SK-N-SH (cell line): Measurements from ENCODE around the gene CENPP. TPM values are rescaled to one million over a fixed set of nuclear protein-coding genes. Genes with fewer than 3 reads are reported as not detected.

ENCODE experiments used
- CTCF ChIA-PET: fragments of 300-600, 350-600 bp; formaldehyde crosslinking; extraction: SDS; loops from one replicate; lab custom pipeline; 2021; lab: Yijun Ruan, JAX
- POLR2A ChIA-PET: fragments of 350-600 bp; sonication (Branson Sonifier 250); formaldehyde crosslinking; extraction: SDS; loops from one replicate; lab custom pipeline; 2020; ENCODE audit warnings: antibody characterized with exemption, inconsistent platforms; lab: Yijun Ruan, JAX
- DNase-seq: peaks from one replicate; pipeline ENCODE4 v3.0.0; 2012
- H2AFZ ChIP-seq: fragments of 200-600 bp; sonication (generic); 2 replicates; pipeline ENCODE4 v1.8.1; 2016; ENCODE audit warnings: antibody characterized with exemption, mild to moderate bottlenecking, low read depth
- H3F3A ChIP-seq: fragments of 200-600 bp; sonication (generic); replicated peaks from 2 replicates; pipeline ENCODE3; 2016; ENCODE audit warnings: antibody characterized with exemption, mild to moderate bottlenecking; ENCODE audit not compliant: insufficient read depth
- H3K27ac ChIP-seq, 2 experiments: fragments of 200-500 bp in 1 of 2; fragments of 200-600 bp in 1 of 2; sonication (Bioruptor generic) in 1 of 2; sonication (generic), shearing (Covaris generic) in 1 of 2; 2 replicates each; pipeline versions ENCODE4 v1.5.1 to v1.6.1; 2014 to 2016; ENCODE audit warnings: low read depth in 2 of 2, inconsistent platforms in 1 of 2, low read length in 1 of 2, mild to moderate bottlenecking in 1 of 2, mixed read lengths in 1 of 2
- H3K27me3 ChIP-seq: fragments of 200-600 bp; sonication (generic), shearing (Covaris generic); 2 replicates; pipeline ENCODE4 v1.6.1; 2016; ENCODE audit warnings: mixed run types; ENCODE audit not compliant: insufficient read depth
- H3K36me3 ChIP-seq, 2 experiments: fragments of 200-500 bp in 1 of 2; fragments of 200-600 bp in 1 of 2; sonication (Bioruptor generic) in 1 of 2; sonication (generic) in 1 of 2; replicated peaks in 1 of 2; 2 replicates each; pipeline versions ENCODE3 to v1.5.1; 2014 to 2016; ENCODE audit warnings: low read length in 1 of 2, mild to moderate bottlenecking in 1 of 2; ENCODE audit not compliant: insufficient read depth in 2 of 2, control insufficient read depth in 1 of 2
- H3K4me1 ChIP-seq, 2 experiments: fragments of 200-500 bp in 1 of 2; fragments of 200-600 bp in 1 of 2; sonication (Bioruptor generic) in 1 of 2; sonication (generic), shearing (Covaris generic) in 1 of 2; 2 replicates each; pipeline versions ENCODE4 v1.5.1 to v1.6.1; 2014 to 2016; ENCODE audit warnings: low read depth in 1 of 2, low read length in 1 of 2, mixed run types in 1 of 2; ENCODE audit not compliant: insufficient read depth in 2 of 2, control insufficient read depth in 1 of 2
- H3K4me2 ChIP-seq: fragments of 200-600 bp; sonication (generic), shearing (Covaris generic); 2 replicates; pipeline ENCODE4 v1.6.1; 2017; ENCODE audit warnings: mixed run types
- H3K4me3 ChIP-seq, 2 experiments: fragments of 200-500 bp in 1 of 2; fragments of 200-600 bp in 1 of 2; sonication (Bioruptor generic) in 1 of 2; sonication (generic), shearing (Covaris generic) in 1 of 2; 2 replicates each; pipeline versions ENCODE4 v1.5.1 to v1.8.1; 2014 to 2016; ENCODE audit warnings: low read depth in 2 of 2, inconsistent platforms in 1 of 2, low read length in 1 of 2, mild to moderate bottlenecking in 1 of 2, mixed read lengths in 1 of 2, moderate library complexity in 1 of 2
- H3K79me2 ChIP-seq: fragments of 200-600 bp; sonication (generic); 2 replicates; pipeline ENCODE4 v1.8.1; 2017; ENCODE audit warnings: mild to moderate bottlenecking; ENCODE audit not compliant: insufficient read depth
- H3K9ac ChIP-seq: fragments of 200-600 bp; sonication (generic); 2 replicates; pipeline ENCODE4 v1.6.1; 2017; ENCODE audit warnings: mixed run types
- H3K9me2 ChIP-seq: fragments of 200-600 bp; sonication (generic); 2 replicates; pipeline ENCODE4 v1.6.1; 2017; ENCODE audit warnings: mixed run types
- H3K9me3 ChIP-seq: fragments of 200-600 bp; sonication (generic); 2 replicates; pipeline ENCODE4 v1.6.1; 2017; ENCODE audit warnings: mixed run types, mild to moderate bottlenecking, moderate library complexity
- H4K20me1 ChIP-seq: fragments of 200-600 bp; sonication (generic); 2 replicates; pipeline ENCODE4 v1.6.1; 2017; ENCODE audit warnings: mild to moderate bottlenecking, mixed run types; ENCODE audit not compliant: insufficient read depth
- EZH2phosphoT487 ChIP-seq: fragments of 200-600 bp; sonication (generic); IDR thresholded peaks from 2 replicates; pipeline ENCODE4 v1.6.1; 2017; ENCODE audit warnings: low read depth, mixed run types, mild to moderate bottlenecking, antibody characterized with exemption, moderate library complexity, borderline replicate concordance
- FOSL2 ChIP-seq: IDR thresholded peaks from 2 replicates; pipeline ENCODE4 v1.4.0; 2012; ENCODE audit warnings: low read depth, mild to moderate bottlenecking, moderate library complexity, borderline replicate concordance
- FOXJ3 ChIP-seq: sonication (generic); formaldehyde crosslinking; IDR thresholded peaks from 2 replicates; pipeline ENCODE4 v1.5.1; 2020; ENCODE audit warnings: mild to moderate bottlenecking, missing genetic modification reagents
- FOXM1 ChIP-seq: IDR thresholded peaks from 2 replicates; pipeline ENCODE4 v1.4.0; 2012; ENCODE audit warnings: low read depth, mild to moderate bottlenecking
- GATA2 ChIP-seq: sonication (generic); formaldehyde crosslinking; IDR thresholded peaks from 2 replicates; pipeline ENCODE4 v1.5.0; 2020; ENCODE audit warnings: mild to moderate bottlenecking, missing genetic modification reagents
- IRF3 ChIP-seq: fragments of 150-350 bp; IDR thresholded peaks from 2 replicates; pipeline ENCODE4 v1.6.1; 2016; ENCODE audit warnings: mild to moderate bottlenecking, low read depth, low read length
- MAX ChIP-seq: IDR thresholded peaks from 2 replicates; pipeline ENCODE4 v1.4.0; 2012; ENCODE audit warnings: low read depth
- MEF2A ChIP-seq: IDR thresholded peaks from 2 replicates; pipeline ENCODE4 v1.4.0; 2012; ENCODE audit warnings: low read depth, borderline replicate concordance
- MXI1 ChIP-seq: IDR thresholded peaks from 2 replicates; pipeline ENCODE4 v1.6.1; 2012; ENCODE audit warnings: mild to moderate bottlenecking, low read depth, low read length, improper control_type of control experiment
- NFIC ChIP-seq: IDR thresholded peaks from 2 replicates; pipeline ENCODE4 v1.4.0; 2012; ENCODE audit warnings: borderline replicate concordance
- NRF1 ChIP-seq: IDR thresholded peaks from 2 replicates; pipeline ENCODE4 v1.6.1; 2012; ENCODE audit warnings: low read depth, mild to moderate bottlenecking, low read length
- PBX3 ChIP-seq: IDR thresholded peaks from 2 replicates; pipeline ENCODE4; 2012
- POLR2AphosphoS5 ChIP-seq: IDR thresholded peaks from 2 replicates; pipeline ENCODE4 v1.6.1; 2012; ENCODE audit warnings: low read depth, low read length
- RCOR1 ChIP-seq: fragments of 150-350 bp; IDR thresholded peaks from 2 replicates; pipeline ENCODE4 v1.6.1; 2017; ENCODE audit warnings: antibody characterized with exemption, low read length
- RFX5 ChIP-seq: IDR thresholded peaks from 2 replicates; pipeline ENCODE4 v1.6.1; 2012; ENCODE audit warnings: mild to moderate bottlenecking, improper control_type of control experiment, low read length
- RXRA ChIP-seq: IDR thresholded peaks from 2 replicates; pipeline ENCODE4 v1.4.0; 2012; ENCODE audit warnings: low read depth, mild to moderate bottlenecking, borderline replicate concordance
- SIN3A ChIP-seq: IDR thresholded peaks from 2 replicates; pipeline ENCODE4 v1.6.1; 2012; ENCODE audit warnings: low read depth, mild to moderate bottlenecking, low read length, moderate library complexity, borderline replicate concordance
- TAF1 ChIP-seq: IDR thresholded peaks from 2 replicates; pipeline ENCODE4 v1.6.1; 2012; ENCODE audit warnings: low read depth, mild to moderate bottlenecking, low read length, moderate library complexity, borderline replicate concordance
- TCF12 ChIP-seq: IDR thresholded peaks from 2 replicates; pipeline ENCODE4 v1.4.0; 2012
- TEAD4 ChIP-seq: IDR thresholded peaks from 2 replicates; pipeline ENCODE4 v1.4.0; 2012; ENCODE audit warnings: mild to moderate bottlenecking, borderline replicate concordance; ENCODE audit not compliant: insufficient read depth
- USF1 ChIP-seq: IDR thresholded peaks from 2 replicates; pipeline ENCODE4 v1.4.0; 2012; ENCODE audit warnings: low read depth, borderline replicate concordance
- YY1 ChIP-seq: IDR thresholded peaks from 2 replicates; pipeline ENCODE4 v1.4.0; 2012; ENCODE audit warnings: low read depth, mild to moderate bottlenecking
- ZBTB33 ChIP-seq: IDR thresholded peaks from 2 replicates; pipeline ENCODE4 v1.4.0; 2012; ENCODE audit warnings: low read depth, borderline replicate concordance
- WGBS: methylation state at CpG from one replicate; pipeline ENCODE4 v1.1.6; 2017; ENCODE audit warnings: low lambda C conversion rate; 5-methylcytosine and 5-hydroxymethylcytosine counted together
- polyA plus RNA-seq, 3 experiments: library from polyadenylated mRNA; depleted of rRNA; stranded (reverse); fragments of >200 nt; gene quantifications; 2 replicates each; pipeline ENCODE4 v1.2.3, GENCODE V29; 2012

CENPP gene
- polyA plus RNA-seq, 1 of the 3 experiments (the other 2 are of a cell fraction), result 1.3 TPM

- TF ChIP-seq PBX3 (peak; percentile 57), TEAD4 (no peak), FOXJ3 (CRISPR knock-in tag) (no peak), MAX (peak; percentile 97), RXRA (no peak), RCOR1 (peak; percentile 32; the same call in 1 of the 2 replicates), RFX5 (no peak), ZBTB33 (peak; percentile 46; the same call in 1 of the 2 replicates)
Measured at GRCh38 chr9:92325269-92325990, at the start of gene CENPP, which contains the start of gene NOL8 (continued).

- peaks cover 12% of the 10 kb centered on the region; the same call in 1 of the 2 replicates for H3K79me2 ChIP-seq
- H3K4me2 ChIP-seq, result no peak overlapping the region
- no peaks in the 10 kb centered on the region for H3K9me3 ChIP-seq
- H3K27me3 ChIP-seq, result no peaks in the 10 kb centered on the region
- H2AFZ ChIP-seq, result no peak overlapping the region
- DNase-seq, result no peak
- WGBS, result 85% methylated on average over 11 of the region's 11 CpGs
- POLR2A ChIA-PET, result no interaction called here
- CTCF ChIA-PET, result interaction anchor here (0.7 to 5.5 kb wide), 4 partner anchors 15 to 1469 kb away, joined by 3 to 45 read pairs (median 6); no protein-coding TSS in a partner anchor
- no peak overlapping the region for H3K4me3 ChIP-seq
- H3K9me2 ChIP-seq, result no peaks in the 10 kb centered on the region
- H3K36me3 ChIP-seq, result peaks cover 85 to 93% of the 10 kb centered on the region in 2 experiments
- no peak overlapping the region for H3K27ac ChIP-seq
- no peak overlapping the region for H3K9ac ChIP-seq
- peaks cover 33% of the 10 kb centered on the region for H3F3A ChIP-seq
- peaks cover 0 to 7% of the 10 kb centered on the region in 2 experiments; a peak in 2 of 4 replicates for H3K4me1 ChIP-seq
- no peaks in the 10 kb centered on the region for H4K20me1 ChIP-seq
- TF ChIP-seq MEF2A (no peak), TAF1 (no peak), TCF12 (no peak), NRF1 (no peak), GATA2 (no peak), USF1 (no peak), EZH2phosphoT487 (no peak), IRF3 (no peak), FOXM1 (no peak), FOSL2 (no peak), NFIC (no peak), YY1 (no peak), SIN3A (no peak), MXI1 (no peak), ZBTB33 (no peak), POLR2AphosphoS5 (no peak)
Measured at GRCh38 chr9:92276331-92277032, 49.3 kb upstream of the CENPP start.
